Calu3 (cell line): ENCODE data around the gene PARD6B. TPM values are rescaled to one million over a fixed set of nuclear protein-coding genes. Genes with fewer than 3 reads are reported as not detected.

Source experiments
- BruUV-seq: library from RNA; stranded (reverse); fragments of 400-500 nt; replicated peaks from 2 replicates; lab custom pipeline; 2021; lab: Mats Ljungman, UMichigan
- CTCF ChIA-PET: fragments of 300-600 bp; sonication (Branson Sonifier 250); formaldehyde crosslinking; loops from one replicate; lab custom pipeline; 2022; ENCODE audit warnings: antibody characterized with exemption; lab: Charles Lee
- DNase-seq: peaks from one replicate; pipeline ENCODE4 v3.0.0; 2022
- H3K27ac Mint-ChIP-seq: one replicate; pipeline ENCODE4 v1.8.0; 2022; ENCODE audit warnings: mixed read lengths; ENCODE audit not compliant: unreplicated experiment
- H3K27me3 Mint-ChIP-seq: one replicate; pipeline ENCODE4 v1.8.0; 2022; ENCODE audit warnings: mixed read lengths; ENCODE audit not compliant: unreplicated experiment
- H3K36me3 Mint-ChIP-seq: one replicate; pipeline ENCODE4 v1.8.0; 2022; ENCODE audit warnings: mild to moderate bottlenecking, moderate library complexity, mixed read lengths; ENCODE audit not compliant: insufficient read depth, unreplicated experiment
- H3K4me1 Mint-ChIP-seq: one replicate; pipeline ENCODE4 v1.8.0; 2022; ENCODE audit warnings: mild to moderate bottlenecking, low read depth, mixed read lengths; ENCODE audit not compliant: unreplicated experiment
- H3K4me3 Mint-ChIP-seq: one replicate; pipeline ENCODE4 v1.8.0; 2022; ENCODE audit warnings: mild to moderate bottlenecking, low read depth, moderate library complexity, mixed read lengths; ENCODE audit not compliant: unreplicated experiment
- H3K9me3 Mint-ChIP-seq: one replicate; pipeline ENCODE4 v1.8.0; 2022; ENCODE audit warnings: low read depth, mixed read lengths; ENCODE audit not compliant: unreplicated experiment
- CTCF ChIP-seq: fragments of 200-600 bp; IDR thresholded peaks from one replicate; pipeline ENCODE4 v1.8.0; 2022; ENCODE audit warnings: antibody characterized with exemption; ENCODE audit not compliant: unreplicated experiment
- intact Hi-C: fragments of 100-400 bp; cut with micrococcal nuclease; formaldehyde crosslinking; loops from one replicate; pipeline ENCODE4 v1.10.0; 2022; ENCODE audit not compliant: unreplicated experiment
- total RNA-seq: library from RNA; stranded (reverse); gene quantifications from 2 replicates; pipeline ENCODE4 v1.2.3, GENCODE V29; 2022

PARD6B gene
- total RNA-seq, 1 experiment from 2014 or later: 114 TPM

GRCh38 chr20:50716518-50716917 is 14.9 kb upstream of the PARD6B start:
- CTCF ChIA-PET: interaction anchor here (0.5 to 1.7 kb wide), 5 partner anchors 15 to 91 kb away, joined by 4 to 9 read pairs (median 5); partner anchors contain the start of gene PARD6B
- TF ChIP-seq CTCF: no peak
- Mint-ChIP-seq H3K9me3 (no peaks in the 10 kb centered on the region), H3K27ac (no peak overlapping the region), H3K27me3 (no peaks in the 10 kb centered on the region), H3K4me3 (no peak overlapping the region), H3K36me3 (no peaks in the 10 kb centered on the region), H3K4me1 (peaks cover 36% of the 10 kb centered on the region)
- intact Hi-C loops: no loop called here
- BruUV-seq: no TSS peak
- DNase-seq: no peak

- Mint-ChIP-seq H3K27me3 (no peaks in the 10 kb centered on the region), H3K9me3 (no peaks in the 10 kb centered on the region), H3K4me3 (no peak overlapping the region), H3K4me1 (peaks cover 28% of the 10 kb centered on the region), H3K36me3 (no peaks in the 10 kb centered on the region), H3K27ac (peak overlapping the region; percentile 25)
- intact Hi-C loops: no loop called here
- DNase-seq: no peak
- TF ChIP-seq CTCF: no peak
- BruUV-seq: no TSS peak
- CTCF ChIA-PET: interaction anchor here (0.6 to 1.9 kb wide), 12 partner anchors 11 to 266 kb away, joined by 3 to 19 read pairs (median 6); no protein-coding TSS in a partner anchor
Measured at GRCh38 chr20:50717312-50717711, 14.1 kb upstream of the PARD6B start.

GRCh38 chr20:50717974-50718761 is 13.2 kb upstream of the PARD6B start:
- intact Hi-C loops: loop anchor here (2.0 kb wide), 1 partner anchor 55 kb away; no protein-coding TSS in a partner anchor
- DNase-seq: peak; percentile 55
- Mint-ChIP-seq H3K36me3 (no peaks in the 10 kb centered on the region), H3K4me3 (no peak overlapping the region), H3K27me3 (no peaks in the 10 kb centered on the region), H3K4me1 (peaks cover 19% of the 10 kb centered on the region), H3K9me3 (no peaks in the 10 kb centered on the region), H3K27ac (peak overlapping the region; percentile 25)
- TF ChIP-seq CTCF: no peak
- BruUV-seq: no TSS peak
- CTCF ChIA-PET: interaction anchor here (0.6 to 1.9 kb wide), 12 partner anchors 10 to 130 kb away, joined by 3 to 19 read pairs (median 6); no protein-coding TSS in a partner anchor

DNA sequence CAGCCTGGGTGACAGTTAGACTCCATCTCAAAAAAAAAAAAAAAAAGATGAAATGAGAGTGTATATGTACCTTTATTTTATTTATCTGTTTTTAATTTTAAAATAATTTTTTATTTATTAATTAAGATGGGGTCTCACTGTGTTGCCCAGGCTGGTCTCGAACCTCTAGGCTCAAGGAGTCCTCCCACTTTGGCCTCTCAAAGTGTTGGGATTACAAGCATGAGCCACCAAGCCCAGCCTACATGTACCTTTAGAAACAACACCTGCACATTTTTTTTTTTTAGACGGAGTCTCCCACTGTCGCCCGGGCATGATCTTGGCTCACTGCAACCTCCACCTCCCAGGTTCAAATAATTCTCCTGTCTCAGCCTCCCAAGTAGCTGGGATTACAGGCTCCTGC is 12.1 kb upstream of the PARD6B start:
- Mint-ChIP-seq H3K27me3 (no peaks in the 10 kb centered on the region), H3K4me3 (no peak overlapping the region), H3K27ac (no peak overlapping the region), H3K36me3 (no peaks in the 10 kb centered on the region), H3K4me1 (peaks cover 10% of the 10 kb centered on the region), H3K9me3 (no peaks in the 10 kb centered on the region)
- intact Hi-C loops: loop anchor here (2.0 kb wide), 1 partner anchor 57 kb away; no protein-coding TSS in a partner anchor
- BruUV-seq: no TSS peak
- TF ChIP-seq CTCF: no peak
- no peak for DNase-seq
- CTCF ChIA-PET: no interaction called here
